ACHN (cell line): ENCODE results near the gene RASA3.
"Not testable (repeated sequence)": the region's sequence is repeated elsewhere in the genome, so short reads cannot be mapped to it uniquely, and the experiment has no call there.

Experiments used
- DNase-seq: peaks from one replicate; pipeline ENCODE4 v3.0.0-alpha.2; 2015
- in situ Hi-C: cut with HindIII; loops from 2 replicates; pipeline ENCODE4 v1.10.0; 2017; ENCODE audit warnings: low sequenced_read_pairs, low pct_ligation_motif_present, low pct_unique_long_range_greater_than_20kb

Gene RASA3

DNA sequence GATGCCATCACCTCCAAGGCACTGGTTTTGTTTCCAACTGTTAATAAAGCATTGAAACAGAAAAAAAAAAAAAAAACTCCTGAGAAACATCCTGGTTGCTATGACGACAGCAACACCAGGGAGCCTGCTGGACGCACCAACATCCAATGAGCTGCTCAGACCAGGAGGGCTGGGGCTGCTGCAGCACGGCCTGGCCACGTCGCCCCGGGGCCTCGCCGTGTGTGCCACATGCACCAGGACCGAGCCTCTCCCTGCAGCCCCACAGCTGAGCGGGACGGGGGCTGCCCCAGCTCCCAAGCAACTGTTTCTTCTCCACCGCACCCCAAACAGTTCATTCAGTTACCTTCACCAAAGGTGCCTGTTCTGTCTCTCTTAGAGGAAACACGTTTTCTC lies 54.5 kb downstream of the RASA3 start:
- in situ Hi-C loops, result no loop called here
- DNase-seq, result no peak

DNA sequence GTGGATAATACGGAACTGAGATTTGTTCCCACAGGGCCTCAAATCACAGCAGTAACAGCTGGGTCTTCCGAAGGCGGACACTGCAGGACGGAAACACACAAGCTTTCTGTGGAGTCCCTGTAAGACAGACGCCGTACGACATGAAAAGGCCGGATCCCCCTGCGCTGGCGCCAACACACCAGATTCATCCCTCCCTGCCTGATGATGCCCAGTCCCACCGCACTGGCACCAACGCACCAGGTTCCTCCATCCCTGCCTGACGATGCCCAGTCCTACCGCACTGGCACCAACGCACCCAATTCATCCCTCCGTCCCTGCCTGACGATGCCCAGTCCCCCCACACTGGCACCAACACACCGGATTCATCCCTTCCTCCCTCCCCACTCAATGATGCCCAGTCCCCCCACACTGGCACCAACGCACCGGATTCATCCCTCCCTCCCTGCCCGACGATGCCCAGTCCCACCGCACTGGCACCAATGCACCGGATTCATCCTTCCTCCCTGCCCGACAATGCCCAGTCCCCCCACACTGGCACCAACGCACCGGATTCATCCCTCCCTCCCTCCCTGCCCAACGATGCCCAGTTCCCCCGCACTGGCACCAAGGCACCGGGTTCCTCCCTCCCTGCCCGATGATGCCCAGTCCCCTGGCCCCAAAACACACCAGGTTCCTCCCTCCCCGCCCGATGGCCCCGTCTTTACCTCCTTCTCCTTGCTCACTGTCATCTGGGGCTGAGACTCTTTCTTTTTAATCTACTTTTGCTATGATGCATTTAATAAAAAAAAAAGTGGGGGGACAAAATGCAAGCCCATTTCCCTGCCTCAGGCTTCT lies 55.1 kb downstream of the RASA3 start:
- in situ Hi-C loops, result no loop called here
- DNase-seq, result no peak

DNA sequence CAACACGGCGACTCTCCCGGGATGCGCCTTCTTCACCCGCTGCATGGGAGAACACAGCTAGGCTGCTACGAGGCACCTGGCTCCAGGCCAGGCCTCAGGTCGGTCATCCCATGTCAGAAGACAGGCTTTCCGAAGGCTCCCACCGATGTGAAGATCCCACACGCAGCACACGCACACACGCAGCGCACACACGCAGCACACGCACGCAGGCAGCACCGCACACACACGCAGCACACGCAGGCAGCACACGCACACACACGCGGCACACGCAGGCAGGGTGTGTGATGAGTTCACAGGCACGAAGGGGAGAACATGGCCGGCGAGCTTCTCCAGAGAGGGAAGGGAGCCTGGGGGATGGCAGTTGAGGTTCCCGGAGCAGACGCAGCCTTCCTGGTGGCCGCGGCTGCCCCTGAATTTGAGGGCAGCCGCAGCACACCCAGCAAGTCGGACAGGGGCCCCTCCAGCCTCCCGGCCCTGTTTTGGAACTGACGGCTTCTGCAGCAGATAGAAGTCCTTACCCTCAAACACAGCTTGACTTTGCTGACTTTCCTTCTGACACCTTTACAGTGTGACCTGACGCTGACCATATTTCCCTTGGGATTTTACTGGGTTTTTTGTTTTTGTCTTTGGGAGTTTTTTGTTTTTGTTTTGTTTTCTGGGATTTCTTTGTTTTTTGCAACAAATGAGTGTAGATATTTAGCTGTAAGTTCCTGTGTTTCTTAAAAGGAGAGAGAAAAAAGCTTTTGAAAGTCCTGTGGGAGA lies 55.9 kb downstream of the RASA3 start:
- no peak for DNase-seq
- in situ Hi-C loops, result no loop called here

DNA sequence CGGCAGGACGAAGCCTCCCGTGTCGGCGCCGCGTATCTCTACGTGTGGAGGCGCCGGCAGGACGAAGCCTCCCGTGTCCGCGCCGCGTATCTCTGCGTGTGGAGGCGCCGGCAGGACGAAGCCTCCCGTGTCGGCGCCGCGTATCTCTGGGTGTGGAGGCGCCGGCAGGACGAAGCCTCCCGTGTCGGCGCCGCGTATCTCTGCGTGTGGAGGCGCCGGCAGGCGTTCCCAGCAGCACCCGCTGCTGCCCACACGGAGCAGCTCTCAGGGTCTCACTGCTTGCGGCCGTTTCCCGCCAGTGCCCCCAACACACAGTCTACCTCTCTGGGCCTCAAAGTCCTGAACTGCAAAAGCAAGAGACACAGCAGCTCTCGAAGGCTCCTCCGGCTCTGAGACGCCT lies 56.6 kb downstream of the RASA3 start:
- DNase-seq, in situ Hi-C loops: not testable (repeated sequence)

DNA sequence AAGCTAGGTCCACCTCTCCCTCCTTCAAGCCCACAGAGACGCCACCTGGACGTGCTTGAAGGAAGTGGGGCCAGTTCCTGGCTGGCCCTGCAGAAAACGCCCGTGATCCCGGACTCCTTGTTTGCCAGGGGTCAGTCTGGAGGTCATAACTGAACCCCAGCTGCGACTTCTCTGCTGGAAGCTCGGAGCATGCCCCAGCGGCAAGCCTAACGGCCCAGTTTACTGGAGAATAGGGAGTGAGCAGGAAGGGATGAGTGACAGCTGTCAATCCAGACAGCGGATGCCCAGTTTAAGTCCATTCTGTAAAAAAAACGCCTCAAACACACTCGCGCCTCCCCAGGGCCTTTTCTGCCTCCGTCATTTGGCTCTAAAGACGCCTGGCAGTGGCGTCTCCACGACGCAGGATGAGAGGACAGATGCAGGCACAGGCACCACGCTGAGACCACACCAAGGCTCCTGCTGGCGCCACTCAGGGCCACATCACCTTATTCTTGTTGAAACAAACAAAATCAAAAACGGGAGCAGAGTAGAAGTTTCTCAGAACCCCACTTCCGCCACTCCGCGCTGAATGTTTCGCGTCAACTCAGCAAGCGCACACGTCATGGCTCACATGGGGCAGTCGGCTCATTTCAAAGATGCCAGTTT lies 57.6 kb downstream of the RASA3 start:
- DNase-seq, result no peak
- in situ Hi-C loops, result no loop called here

DNA sequence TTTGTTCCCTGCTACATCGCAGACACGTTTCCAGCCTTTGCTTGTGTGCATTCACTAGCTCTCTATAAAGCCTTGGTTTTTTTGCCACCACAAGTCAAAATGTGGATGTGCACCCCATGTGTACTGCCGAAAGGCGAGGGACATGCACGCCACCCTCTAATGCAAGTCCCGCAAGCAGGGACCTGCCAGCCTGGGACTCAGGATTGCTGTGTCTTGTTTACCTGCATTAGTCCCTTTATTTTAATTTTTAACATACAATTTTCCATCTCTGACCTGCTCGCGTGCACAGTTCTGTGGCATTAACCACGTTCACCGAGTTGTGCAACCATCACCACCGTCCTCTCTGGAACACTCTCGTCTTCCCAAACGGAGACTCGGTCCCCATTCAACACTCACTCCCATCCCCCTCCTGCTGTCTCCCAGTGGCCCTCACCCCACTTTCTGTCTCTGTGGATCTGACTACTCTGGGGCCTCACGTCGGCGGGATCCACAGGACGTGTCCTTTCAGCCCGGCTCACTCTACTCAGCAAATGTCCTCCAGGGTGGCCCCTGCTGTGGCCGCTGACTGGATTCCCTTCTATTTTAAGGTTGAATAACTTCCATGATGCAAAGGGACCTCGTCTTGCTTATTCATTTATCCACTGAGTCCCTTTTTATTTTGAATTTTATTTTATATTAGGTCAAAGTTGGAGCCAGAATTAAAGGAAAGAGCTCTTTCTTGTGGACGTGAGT lies 58.4 kb downstream of the RASA3 start:
- DNase-seq, result no peak
- in situ Hi-C loops, result no loop called here

DNA sequence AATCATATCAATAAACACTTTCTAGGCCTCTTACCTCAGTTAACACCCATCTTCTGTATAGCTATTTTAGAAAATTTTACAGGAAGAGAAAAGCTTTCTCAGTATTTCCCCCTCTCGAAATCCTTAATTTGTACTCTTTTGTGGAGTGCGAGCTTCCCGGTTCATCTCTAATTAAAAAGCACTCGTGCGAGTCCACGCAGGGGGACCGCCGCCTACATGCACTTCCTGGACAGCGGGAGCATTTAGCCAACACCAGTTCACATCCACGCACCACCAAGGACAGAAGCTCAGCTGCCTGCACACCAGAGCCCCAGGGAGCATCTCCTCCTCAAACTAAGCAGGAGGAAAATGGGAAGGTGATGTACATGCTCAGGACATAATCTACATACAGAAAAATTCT lies 60.0 kb downstream of the RASA3 start:
- no peak for DNase-seq
- in situ Hi-C loops, result no loop called here

DNA sequence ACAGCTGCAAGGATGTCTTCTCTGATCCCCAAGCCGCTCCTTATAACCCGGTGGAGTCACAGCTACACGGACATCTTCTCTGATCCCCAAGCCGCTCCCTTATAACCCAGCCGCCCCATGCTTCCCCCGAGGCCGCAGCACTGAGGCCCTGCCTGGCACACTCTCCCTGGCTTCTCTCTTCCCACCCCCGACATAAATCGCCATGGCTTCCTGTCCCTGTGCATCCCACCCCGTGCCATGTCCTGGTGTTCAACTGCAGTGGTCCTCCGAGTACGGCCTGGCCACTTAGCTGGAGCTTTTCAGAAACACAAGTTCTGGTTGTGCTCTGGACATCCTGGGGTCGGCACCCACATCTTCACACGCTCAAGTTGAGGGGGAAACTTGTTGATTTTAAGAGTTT lies 60.4 kb downstream of the RASA3 start:
- DNase-seq, result no peak
- in situ Hi-C loops, result no loop called here

DNA sequence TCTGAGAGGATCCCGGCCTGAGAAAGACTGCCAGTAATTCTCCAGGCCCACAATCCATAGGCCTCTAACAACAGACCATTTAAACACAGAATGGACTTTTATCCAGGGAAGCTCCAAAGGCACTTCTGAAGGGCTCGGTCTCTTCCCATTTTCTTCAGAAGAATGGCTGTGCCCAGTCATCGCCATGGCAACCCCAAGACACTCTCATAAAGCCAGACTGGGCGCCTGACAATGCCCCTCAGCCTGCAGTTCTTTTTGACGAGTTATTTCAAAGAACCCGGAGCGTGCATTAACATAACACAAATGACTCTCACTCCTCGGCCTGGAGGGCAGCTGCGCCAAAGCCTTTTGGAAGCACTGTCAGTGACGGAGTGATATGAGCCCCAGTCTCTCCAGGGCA lies 61.0 kb downstream of the RASA3 start:
- no peak for DNase-seq
- in situ Hi-C loops, result no loop called here

DNA sequence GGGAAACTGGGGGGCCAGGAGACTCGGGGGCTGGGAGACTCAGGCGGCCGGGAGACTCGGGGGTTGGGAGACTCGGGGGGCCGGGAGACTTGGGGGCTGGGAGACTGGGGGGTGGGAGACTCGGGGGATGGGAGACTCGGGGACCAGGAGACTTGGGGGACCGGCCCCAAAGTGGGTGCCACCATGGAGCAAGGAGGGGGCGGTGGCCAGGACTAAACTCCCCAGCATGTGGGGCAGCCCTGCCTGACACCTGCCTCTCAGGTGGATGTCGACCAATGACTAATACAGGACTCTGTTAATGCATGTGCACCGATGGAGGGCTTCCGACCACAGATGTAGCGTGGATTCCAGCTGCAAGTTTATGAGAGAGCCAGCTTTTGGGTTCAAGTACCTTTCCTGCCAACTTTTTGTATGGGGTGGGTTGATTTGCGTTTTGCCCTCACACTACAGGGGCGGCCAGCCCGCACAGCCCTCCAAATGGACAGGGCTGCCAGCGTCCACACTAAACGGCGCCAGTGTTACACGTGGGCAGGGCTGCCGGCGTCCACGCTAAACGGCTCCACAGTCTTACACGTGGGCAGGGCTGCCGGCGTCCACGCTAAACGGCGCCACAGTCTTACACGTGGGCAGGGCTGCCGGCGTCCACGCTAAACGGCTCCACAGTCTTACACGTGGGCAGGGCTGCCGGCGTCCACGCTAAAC lies 62.2 kb downstream of the RASA3 start:
- no peak for DNase-seq
- in situ Hi-C loops, result no loop called here

DNA sequence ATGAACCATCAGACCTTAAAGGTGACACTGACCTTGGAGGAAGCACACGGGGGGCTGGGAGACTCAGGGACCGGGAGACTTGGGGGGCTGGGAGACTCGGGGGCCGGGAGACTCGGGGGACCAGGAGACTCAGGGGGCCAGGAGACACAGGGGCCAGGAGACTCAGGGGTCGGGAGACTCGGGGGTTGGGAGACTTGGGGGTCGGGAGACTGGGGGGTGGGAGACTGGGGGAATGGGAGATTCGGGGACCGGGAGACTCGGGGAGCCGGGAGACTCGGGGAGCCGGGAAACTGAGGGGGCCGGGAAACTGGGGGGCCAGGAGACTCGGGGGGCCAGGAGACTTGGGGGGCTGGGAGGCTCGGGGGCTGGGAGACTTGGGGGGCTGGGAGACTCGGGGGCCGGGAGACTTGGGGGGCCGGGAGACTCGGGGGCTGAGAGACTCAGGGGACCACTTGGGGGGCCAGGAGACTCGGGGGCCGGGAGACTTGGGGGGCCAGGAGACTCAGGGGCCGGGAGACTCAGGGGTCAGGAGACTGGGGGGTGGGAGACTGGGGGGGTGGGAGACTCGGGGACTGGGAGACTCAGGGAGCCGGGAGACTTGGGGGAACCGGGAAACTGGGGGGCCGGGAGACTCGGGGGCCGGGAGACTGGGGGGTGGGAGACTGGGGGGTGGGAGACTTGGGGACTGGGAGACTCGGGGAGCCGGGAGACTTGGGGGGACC lies 62.9 kb downstream of the RASA3 start:
- in situ Hi-C loops, result no loop called here
- DNase-seq, result no peak

DNA sequence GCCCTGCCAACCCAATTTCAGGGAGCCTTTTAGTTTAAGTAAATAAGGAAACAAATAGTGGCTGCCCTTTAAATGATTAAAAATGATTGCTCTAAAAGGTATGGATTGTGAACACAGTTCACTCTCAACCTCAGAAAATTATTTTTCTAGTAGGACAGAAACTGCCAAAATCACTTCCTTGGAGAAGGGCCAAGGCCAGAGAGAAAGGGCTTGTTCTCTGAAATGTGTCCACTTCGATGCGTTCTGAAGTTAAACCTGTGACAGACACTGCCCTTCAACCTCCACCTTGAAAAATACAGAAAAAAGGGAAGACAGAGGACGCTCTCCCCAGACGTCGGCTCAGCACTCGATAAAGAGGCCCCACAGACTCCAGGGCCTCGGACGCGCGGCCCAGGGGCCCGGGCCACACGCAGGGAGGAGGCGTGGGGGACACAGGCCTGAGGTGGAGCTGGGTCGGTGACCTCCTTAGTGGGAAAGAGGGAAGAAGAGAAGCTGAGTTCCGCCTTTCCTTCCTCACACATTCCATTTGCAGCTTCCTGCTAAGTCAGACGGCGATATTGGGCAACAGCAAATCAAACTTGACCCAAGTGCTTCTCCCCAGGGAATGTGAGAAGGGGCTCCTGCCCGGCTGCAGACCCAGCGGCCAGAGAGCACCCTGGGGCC lies 63.6 kb downstream of the RASA3 start:
- in situ Hi-C loops, result no loop called here
- DNase-seq, result no peak

DNA sequence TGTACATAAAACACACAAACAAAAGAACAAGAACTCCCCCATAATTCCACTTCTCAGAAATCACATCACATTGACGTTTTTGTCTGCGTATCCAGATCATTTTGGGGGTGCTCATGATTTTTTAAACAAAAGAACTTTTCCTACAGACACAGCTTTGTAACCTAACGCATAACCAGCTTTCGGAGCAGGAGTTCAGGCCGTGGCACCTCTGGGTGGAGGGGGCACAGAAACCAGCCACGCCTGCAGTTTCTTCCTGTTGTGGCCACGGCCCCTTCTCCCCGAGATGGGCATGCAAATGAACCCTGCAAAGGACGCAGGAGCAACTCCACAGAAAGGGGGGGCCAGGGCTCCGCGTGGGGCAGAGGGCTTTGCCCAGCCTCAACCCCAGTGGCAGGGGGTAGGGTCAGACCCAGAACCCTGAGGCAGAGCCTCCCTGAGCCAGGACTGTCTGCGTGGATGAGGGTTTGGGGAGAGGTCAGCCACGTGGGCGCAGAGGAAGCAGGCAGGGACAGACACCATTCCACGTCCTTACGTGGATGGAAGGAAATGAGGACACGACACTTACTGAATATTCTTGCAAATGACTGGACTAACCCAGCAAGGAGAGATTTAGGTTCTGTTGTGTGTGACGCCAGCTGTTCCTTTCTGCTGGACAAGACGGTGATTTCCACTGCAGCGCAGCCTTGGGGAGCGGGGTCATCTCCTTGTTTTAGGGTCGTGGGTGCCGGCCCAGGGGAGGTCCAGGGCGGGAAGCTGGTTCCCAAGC lies 64.4 kb downstream of the RASA3 start:
- no peak for DNase-seq
- in situ Hi-C loops, result no loop called here

DNA sequence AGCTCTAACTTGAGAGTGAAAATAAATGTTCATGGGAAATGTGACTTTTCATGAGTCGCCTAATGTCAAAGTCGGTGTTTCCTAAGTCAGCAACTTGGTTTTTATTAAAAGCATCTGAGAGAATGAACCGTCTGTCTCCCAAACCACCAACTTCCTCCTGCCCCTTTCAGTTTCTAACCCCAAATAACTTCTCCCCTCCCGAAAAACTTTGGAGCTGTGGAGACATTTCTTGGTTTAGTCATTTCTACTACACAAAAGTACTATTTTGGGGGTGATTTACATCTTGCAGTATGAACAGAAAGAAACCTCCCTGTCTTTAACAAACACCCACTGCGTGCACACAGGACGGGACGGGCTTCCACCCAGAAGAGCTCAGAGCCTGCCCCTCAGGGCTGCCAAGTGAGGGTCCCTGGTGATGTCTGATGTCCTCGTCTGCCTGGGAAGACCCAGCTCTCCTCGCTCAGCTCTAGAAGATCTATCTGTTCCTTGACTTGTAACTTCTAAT lies 65.0 kb downstream of the RASA3 start:
- no peak for DNase-seq
- in situ Hi-C loops, result no loop called here

DNA sequence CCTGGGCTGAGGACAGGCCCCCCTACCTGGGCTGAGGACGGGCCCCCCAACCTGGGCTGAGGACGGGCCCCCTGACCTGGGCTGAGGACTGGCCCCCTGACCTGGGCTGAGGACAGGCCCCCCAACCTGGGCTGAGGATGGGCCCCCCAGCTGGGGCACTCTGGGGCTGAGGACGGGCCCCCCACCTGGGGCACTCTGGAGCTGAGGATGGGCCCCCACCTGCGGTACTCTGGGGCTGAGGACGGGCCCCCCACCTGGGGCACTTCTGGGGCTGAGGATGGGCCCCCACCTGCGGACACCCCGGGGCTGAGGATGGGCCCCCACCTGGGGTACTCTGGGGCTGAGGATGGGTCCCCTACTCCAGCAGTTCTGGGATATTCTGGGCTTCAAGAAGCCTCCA lies 65.5 kb downstream of the RASA3 start:
- DNase-seq, result no peak
- in situ Hi-C loops, result no loop called here

DNA sequence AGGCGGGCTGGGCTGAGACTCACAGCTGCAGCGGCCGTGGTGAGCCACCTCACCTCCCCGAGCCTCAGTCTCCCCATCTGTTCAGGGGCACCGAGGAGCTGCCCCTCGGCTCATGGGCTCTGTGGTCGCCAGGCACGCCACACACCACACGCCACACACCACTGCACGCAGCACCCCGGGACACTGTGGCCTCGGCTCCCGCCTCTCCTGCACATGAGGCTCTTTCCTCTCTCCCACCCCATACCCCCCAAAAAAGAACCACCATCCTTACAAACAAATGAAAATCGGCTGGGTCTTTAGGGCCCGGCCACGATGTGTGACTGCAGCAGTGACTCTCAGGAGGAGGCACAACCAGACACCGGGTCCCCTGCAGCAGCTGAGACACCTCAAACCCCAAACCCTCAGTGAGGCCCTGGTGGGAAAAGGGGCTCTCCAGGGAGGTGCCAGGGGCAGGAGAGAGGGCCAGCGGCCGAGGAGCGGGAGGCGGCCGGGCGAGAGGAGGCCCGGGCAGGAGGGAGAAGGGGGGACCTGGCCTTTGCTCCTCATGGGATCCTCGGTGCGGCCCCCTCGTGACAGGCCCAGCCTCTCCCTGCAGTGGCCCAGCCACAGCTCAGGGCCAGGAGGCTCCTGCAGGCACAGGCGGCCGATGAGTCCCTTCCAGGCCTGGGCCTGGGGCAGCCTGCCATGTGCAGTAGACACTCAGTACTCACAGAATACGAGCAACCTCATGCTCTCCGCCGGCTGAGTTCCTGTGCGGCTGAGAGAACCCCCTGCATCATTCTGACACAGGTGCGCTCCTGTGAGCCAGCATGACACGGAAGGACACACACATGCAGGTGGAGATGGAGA lies 66.3 kb downstream of the RASA3 start:
- no peak for DNase-seq
- in situ Hi-C loops, result no loop called here
